Measurements from ENCODE around the gene SLC5A3.

The SLC5A3 gene

DNA sequence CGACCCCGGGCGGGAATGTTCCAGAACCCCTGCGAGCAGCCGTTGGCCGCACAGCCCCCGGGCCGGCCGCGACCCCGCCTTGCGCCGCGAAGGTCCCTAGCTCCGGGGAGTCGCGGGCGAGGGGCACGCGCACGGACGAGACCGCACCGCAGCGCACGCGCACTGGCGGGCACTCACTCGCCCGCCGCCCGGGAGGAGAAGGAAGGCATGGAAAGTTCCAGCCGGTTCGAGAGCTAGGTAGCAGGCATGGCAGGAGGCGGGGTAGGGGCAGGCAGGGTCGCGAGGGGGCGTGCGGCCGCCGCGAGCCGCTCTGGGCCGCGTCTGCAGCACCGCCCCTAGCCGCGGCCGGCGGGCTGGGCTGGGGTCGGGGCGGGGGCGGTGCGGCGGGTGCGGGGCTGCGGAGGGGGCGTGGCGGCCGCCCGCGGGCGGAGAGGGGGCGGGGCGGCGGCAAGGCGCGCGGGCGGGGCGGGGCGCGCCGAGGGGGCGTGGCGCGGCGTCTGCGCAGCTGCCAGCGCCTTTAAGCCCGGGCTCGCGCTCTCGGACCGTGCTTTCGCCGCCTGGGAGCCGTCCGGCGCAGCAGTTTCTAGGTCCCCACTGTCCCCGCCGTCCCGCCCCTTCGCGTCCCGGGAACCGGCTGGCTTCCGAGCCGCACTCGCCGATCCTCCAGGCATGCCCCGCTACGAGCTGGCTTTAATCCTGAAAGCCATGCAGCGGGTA is at the start of gene SLC5A3, which contains the start of gene MRPS6:
TSS of gene SLC5A3 (plus strand) at position 547 of the 717 bp plus-strand sequence. CDS start 21,621 bp downstream, outside the sequence.
TSS of gene MRPS6 (plus strand) at position 547 of the 717 bp plus-strand sequence. CDS start at position 670, 123 bp downstream.
- peak; percentile 44 for DNase-seq

DNA sequence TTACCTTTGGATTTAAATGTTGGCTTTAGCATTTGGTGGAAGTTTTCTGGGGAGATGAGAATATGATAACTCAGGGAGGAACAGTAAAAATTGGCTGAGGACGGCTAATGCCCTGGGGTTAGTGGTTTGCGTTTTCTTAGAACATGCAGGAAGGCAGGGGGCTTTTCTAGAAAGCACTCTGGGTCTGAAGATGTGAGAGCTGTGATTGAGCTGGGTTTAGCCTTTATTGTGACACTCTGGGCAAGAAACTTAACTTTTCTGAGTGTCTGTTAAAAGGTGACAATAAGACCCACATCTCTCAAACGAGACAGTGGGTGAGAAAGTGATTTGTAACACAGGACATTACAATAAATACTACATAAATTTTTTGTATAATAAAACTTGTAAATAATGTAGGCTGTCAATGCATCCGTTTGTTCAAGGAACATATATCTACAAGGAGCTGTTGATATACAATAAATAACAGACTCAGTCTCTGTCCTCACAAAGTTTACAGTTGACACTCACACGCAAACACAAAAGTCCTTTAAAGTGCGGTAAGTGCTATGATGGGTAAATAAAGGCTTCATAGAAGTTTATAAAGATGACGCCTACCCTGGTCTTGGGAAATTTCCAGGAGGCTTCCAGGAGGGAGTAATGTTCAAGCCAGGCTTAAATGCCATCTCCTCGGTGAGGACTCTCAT is 49.5 kb upstream of the SLC5A3 start:
- DNase-seq = no peak

GRCh38 chr21:34024374-34024693 is 49.0 kb upstream of the SLC5A3 start:
- no peak for DNase-seq

GRCh38 chr21:34027721-34028461 is 45.5 kb upstream of the SLC5A3 start:
- no peak for DNase-seq

DNA sequence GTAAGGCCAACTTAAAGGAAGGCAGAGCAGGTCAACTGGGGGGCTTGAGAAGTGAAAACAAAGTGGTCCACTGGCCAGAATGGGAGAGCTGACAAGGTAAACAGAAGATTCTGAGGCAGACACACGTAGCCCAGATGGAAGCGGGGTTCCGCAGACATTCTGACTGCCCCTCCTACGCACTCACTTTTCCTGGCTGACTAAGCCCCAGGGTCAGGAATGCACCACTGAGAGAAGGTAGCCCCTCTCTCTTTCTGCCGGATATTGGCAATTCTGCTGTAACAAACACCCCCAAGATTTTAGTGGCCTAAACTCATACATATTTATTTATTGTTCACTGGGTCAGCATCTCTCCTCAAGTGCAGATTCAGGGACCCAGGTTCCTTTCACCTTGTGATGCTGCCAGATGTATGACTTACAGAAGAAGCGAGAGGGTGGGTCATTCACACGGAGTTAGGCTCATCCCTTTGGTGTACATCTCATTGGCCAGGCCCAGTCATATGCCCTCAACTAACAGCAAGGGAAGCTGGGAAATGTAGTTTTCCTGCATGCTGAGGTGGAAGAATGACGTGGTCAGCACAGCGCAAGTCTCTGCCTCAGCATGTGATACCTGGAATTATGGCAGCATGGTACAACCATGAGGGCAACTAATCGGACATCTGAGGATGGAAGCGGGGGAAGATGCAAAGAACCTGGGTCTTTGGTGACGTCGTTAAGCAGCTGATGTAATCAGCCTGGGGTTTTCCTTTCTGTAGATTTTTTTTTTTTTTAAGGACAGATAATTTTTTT is 43.4 kb upstream of the SLC5A3 start:
- DNase-seq = no peak

GRCh38 chr21:34031835-34032370 is 41.5 kb upstream of the SLC5A3 start:
- DNase-seq = no peak

GRCh38 chr21:34034369-34035014 is 38.9 kb upstream of the SLC5A3 start:
- no peak for DNase-seq

GRCh38 chr21:34035619-34036354 is 37.6 kb upstream of the SLC5A3 start:
- DNase-seq = no peak

DNA sequence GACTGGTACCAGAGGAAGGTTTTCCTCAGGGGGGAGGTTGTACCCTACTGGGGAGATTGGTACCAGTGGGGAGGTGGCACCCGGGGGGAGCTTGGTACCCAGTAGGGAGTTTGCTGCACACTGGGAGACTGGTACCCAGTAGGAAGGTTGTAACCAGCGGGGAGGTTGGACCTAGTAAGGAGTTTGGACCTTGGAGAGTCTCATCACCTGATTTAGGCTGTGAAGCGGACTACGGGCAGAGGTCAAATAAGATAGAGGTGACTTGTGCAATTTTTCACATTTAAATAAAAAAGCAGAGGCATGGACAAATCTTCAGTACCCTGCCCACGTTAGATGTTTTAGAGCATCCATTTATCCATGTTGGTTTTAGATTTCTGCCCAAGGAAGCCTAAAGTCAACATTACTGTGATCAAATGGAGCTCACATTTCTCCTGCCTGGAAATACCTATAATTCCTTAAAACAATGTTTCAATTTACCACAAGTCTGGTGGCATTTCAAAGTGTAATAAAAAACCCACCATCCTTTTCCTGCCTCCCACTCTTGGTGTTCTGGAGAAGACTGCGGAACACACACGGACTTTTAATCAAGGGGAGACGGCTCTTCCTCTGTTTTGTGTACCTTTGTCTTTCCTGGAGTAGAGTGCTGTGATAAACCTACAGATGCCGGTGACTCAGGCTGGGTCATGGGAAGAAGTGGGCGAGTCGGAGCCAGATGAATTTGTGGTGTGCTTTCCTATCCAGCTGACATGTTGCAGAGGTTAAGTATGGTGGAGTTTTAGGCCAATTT is 36.2 kb upstream of the SLC5A3 start:
- DNase-seq = no peak

GRCh38 chr21:34039678-34040382 is 33.5 kb upstream of the SLC5A3 start:
- DNase-seq = no peak

DNA sequence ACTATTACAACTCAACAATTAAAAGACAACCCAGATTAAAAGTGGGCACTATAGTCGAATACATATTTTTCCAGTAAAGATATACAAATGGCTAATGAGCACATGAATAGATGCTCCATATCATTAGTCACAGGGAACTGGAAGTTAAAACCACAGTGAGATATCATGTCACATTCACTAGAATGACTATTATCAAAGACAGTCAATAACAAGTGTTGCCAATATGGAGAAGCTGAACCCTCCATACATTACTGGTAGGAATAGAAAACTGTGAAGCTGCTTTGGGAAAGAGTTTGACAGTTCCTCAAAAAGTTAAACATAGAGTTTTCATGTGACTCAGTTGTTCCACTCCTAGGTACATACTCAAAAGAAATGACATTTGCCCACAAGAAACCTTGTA is 30.6 kb upstream of the SLC5A3 start:
- DNase-seq = no peak

DNA sequence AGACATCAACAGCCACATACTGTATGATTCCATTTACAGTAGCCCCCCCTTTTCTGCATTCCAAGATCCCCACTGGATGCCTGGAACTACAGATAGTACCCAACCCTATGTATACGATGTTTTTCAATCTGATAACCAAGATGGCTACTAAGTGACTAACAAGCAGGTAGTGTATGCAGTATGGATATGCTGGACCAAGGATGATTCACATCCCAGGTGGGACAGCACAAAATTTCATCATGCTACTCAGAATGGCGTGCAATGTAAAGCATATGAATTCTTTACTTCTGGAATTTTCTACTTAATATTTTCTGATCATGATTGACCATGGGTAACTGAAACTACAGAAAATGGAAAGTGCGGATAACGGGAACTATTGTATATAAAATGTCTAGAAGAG is 30.0 kb upstream of the SLC5A3 start:
- DNase-seq = no peak

GRCh38 chr21:34046917-34047316 is 26.5 kb upstream of the SLC5A3 start:
- no peak for DNase-seq

- DNase-seq = no peak
Measured at GRCh38 chr21:34047835-34048234, 25.5 kb upstream of the SLC5A3 start.

DNA sequence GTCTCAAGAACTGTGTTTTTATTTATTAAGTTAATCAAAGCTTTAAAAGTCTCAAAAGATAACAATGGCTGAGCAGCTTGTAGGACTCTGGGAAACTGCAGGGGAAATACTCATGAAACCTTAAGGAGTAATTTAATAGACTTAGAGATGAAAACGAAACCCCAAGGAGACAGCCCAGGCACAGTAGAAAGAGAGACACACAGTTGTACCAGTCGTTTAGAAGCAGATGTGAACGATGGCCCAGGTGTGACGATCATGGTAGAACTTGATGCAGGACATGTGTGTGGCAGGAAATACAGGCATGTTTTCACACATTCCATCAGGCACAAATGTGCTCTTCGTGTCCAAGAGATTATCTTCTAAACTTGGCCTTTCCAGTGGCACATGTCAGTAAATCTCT is 21.2 kb upstream of the SLC5A3 start:
- no peak for DNase-seq

DNA sequence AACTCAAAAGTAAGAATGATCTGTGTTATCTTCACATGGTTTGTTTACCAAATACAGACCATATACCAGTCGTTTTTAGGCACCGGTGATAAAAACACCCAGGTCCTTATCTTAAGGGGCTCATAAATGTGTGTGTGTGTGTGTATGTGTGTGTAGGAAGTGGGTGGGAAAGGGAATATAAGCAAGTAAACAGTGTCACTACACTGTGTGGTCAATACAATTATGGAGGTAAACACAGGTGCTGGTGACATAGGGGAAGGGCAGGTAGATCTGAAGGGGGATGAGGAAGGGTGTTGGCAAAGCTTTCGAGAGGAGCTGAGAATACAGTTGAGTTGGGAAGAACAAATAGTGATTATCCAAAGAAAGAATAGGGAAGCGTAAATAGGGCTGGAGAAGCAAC is 19.1 kb upstream of the SLC5A3 start:
- DNase-seq = no peak

GRCh38 chr21:34055615-34056014 is 17.8 kb upstream of the SLC5A3 start:
- no peak for DNase-seq

DNA sequence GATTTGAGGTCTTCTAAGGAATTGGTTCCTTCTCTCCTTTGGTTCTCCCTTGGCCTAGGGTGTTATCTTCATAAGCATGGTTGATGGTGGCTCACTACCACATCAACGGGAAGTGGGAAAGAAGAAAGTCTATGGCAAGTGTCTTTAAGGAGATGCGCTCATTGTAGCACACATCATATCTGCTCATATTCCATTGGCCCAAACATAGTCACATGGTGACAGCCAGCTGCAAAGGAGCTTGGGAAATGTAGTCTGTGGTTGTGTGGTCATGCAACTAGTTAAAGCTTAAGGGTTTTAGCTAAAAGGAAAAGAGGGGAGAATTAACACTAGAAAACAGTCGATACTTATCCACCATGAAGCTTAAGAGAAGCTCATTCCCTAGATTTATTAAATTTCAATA is 11.4 kb upstream of the SLC5A3 start:
- no peak for DNase-seq

DNA sequence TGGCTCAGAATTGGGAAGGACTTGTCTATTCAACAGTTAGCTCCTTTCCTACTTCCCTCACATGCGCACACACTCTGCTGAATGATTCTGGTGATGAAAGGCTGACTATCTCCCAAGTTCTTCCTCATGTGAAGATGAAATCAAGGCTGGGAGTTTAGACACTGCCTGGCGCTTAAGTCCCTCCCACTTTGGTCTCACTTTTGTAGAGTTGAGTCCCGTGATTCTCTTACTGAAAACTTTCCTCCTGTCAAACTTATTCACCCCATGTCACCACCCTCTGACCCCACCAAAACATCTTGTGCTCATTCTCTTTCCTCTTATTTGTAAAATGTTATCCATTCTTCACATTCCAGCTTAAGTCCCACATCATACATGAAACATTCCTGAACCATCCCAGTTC is 8.4 kb upstream of the SLC5A3 start:
- no peak for DNase-seq

GRCh38 chr21:34071683-34072082 is 1.7 kb upstream of the SLC5A3 start:
- no peak for DNase-seq
